HepG2 (cell line): ENCODE results near the gene PRSS53. TPM values are rescaled to one million over a fixed set of nuclear protein-coding genes. Genes with fewer than 3 reads are reported as not detected.

Experiments used
- ADNP ChIP-seq: sonication (generic); formaldehyde crosslinking; IDR thresholded peaks from 2 replicates; pipeline ENCODE4 v1.4.0; 2020; ENCODE audit warnings: missing genetic modification reagents
- FOXP4 ChIP-seq: sonication (generic); formaldehyde crosslinking; IDR thresholded peaks from 2 replicates; pipeline ENCODE4 v1.4.0; 2020; ENCODE audit warnings: missing genetic modification reagents
- HES4 ChIP-seq: sonication (generic); formaldehyde crosslinking; IDR thresholded peaks from 2 replicates; pipeline ENCODE4 v1.9.0; 2021; ENCODE audit warnings: mild to moderate bottlenecking, missing genetic modification reagents, borderline replicate concordance
- HNRNPL ChIP-seq: fragments of 200-400 bp; formaldehyde crosslinking; IDR thresholded peaks from 2 replicates; pipeline ENCODE4 v1.6.1; 2017; ENCODE audit warnings: mild to moderate bottlenecking, low read depth, low read length
- SPEN ChIP-seq: sonication (generic); formaldehyde crosslinking; IDR thresholded peaks from 2 replicates; pipeline ENCODE4 v1.5.1; 2020; ENCODE audit warnings: low read depth, mild to moderate bottlenecking, missing genetic modification reagents
- UBTF ChIP-seq: sonication (generic); formaldehyde crosslinking; IDR thresholded peaks from 2 replicates; pipeline ENCODE4 v1.4.0; 2020; ENCODE audit warnings: mild to moderate bottlenecking, missing genetic modification reagents
- ZBTB46 ChIP-seq: sonication (generic); formaldehyde crosslinking; IDR thresholded peaks from 2 replicates; pipeline ENCODE4 v1.4.0; 2020; ENCODE audit warnings: mild to moderate bottlenecking, missing genetic modification reagents, borderline replicate concordance
- ZMYM3 ChIP-seq: sonication (generic); formaldehyde crosslinking; IDR thresholded peaks from 2 replicates; pipeline ENCODE4 v1.5.1; 2020; ENCODE audit warnings: mild to moderate bottlenecking, missing genetic modification reagents
- ZNF232 ChIP-seq: sonication (generic); formaldehyde crosslinking; IDR thresholded peaks from 2 replicates; pipeline ENCODE4 v1.4.0; 2020; ENCODE audit warnings: missing genetic modification reagents, borderline replicate concordance
- ZNF256 ChIP-seq: sonication (generic); formaldehyde crosslinking; conservative IDR thresholded peaks from 2 replicates; pipeline ENCODE4 v1.4.0; 2020; ENCODE audit warnings: missing genetic modification reagents
- ZNF263 ChIP-seq: sonication (generic); formaldehyde crosslinking; IDR thresholded peaks from 2 replicates; pipeline ENCODE4 v1.4.0; 2020; ENCODE audit warnings: missing genetic modification reagents
- ZNF317 ChIP-seq: sonication (generic); formaldehyde crosslinking; IDR thresholded peaks from 2 replicates; pipeline ENCODE4 v1.5.0; 2020; ENCODE audit warnings: mild to moderate bottlenecking, missing genetic modification reagents
- ZNF333 ChIP-seq: sonication (generic); formaldehyde crosslinking; IDR thresholded peaks from 2 replicates; pipeline ENCODE4 v1.4.0; 2020; ENCODE audit warnings: mild to moderate bottlenecking, missing genetic modification reagents, borderline replicate concordance
- ZNF430 ChIP-seq: sonication (generic); formaldehyde crosslinking; IDR thresholded peaks from 2 replicates; pipeline ENCODE4 v1.9.0; 2021; ENCODE audit warnings: mild to moderate bottlenecking, missing genetic modification reagents
- ZNF556 ChIP-seq: sonication (generic); formaldehyde crosslinking; IDR thresholded peaks from 2 replicates; pipeline ENCODE4 v1.4.0; 2020; ENCODE audit warnings: mild to moderate bottlenecking, missing genetic modification reagents, borderline replicate concordance
- ZNF557 ChIP-seq: sonication (generic); formaldehyde crosslinking; IDR thresholded peaks from 2 replicates; pipeline ENCODE4 v1.4.0; 2020; ENCODE audit warnings: missing genetic modification reagents
- ZNF687 ChIP-seq: sonication (generic); formaldehyde crosslinking; IDR thresholded peaks from 2 replicates; pipeline ENCODE4 v1.5.1; 2020; ENCODE audit warnings: mild to moderate bottlenecking, missing genetic modification reagents, moderate library complexity
- polyA plus RNA-seq, 8 experiments: library from polyadenylated mRNA; depleted of rRNA in 3 of 8; stranded (reverse) in 7 of 8; unstranded in 1 of 8; fragments of >200 nt; fragmentation: Illumina TruSeq in 4 of 8; extraction: Trizol in 4 of 8; gene quantifications; 2 replicates each; pipeline versions ENCODE4 v1.2.1 to v1.2.3, GENCODE V29; 2011 to 2016; ENCODE audit warnings: low read depth in 4 of 8, missing spikeins in 1 of 8, mixed read lengths in 1 of 8; ENCODE audit not compliant: insufficient read depth in 1 of 8
- total RNA-seq, 5 experiments: library from RNA; depleted of rRNA; stranded (reverse); fragments of >200 nt; fragmentation: Illumina TruSeq; extraction: Trizol; gene quantifications; 2 replicates each; pipeline ENCODE4 v1.2.3, GENCODE V29; 2016; ENCODE audit warnings: low read depth in 1 of 5

The PRSS53 gene
- total and polyA plus RNA-seq, 2 of the 13 experiments (the other 11 are each of a cell fraction or from before 2014, with no cell fraction given): 2.2 to 7.4 TPM

GRCh38 chr16:31106509-31107464 lies 18.0 kb upstream of the PRSS53 start (continued):
- TF ChIP-seq UBTF (CRISPR knock-in tag) (no peak), ADNP (CRISPR knock-in tag) (0 out of 2 replicates have a peak, but pooled peaks have one; percentile 39), ZNF232 (CRISPR knock-in tag) (0 out of 2 replicates have a peak, but pooled peaks have one; percentile 19), ZNF263 (CRISPR knock-in tag) (0 out of 2 replicates have a peak, but pooled peaks have one; percentile 10), ZNF333 (CRISPR knock-in tag) (0 out of 2 replicates have a peak, but pooled peaks have one; percentile 50), ZNF256 (no peak), ZNF556 (no peak), ZNF687 (CRISPR knock-in tag) (peak; percentile 58; the same call in 1 of the 2 replicates), ZNF430 (CRISPR knock-in tag) (0 out of 2 replicates have a peak, but pooled peaks have one; percentile 32), ZNF317 (CRISPR knock-in tag) (0 out of 2 replicates have a peak, but pooled peaks have one; percentile 36), FOXP4 (CRISPR knock-in tag) (peak; percentile 31; the same call in 1 of the 2 replicates), HES4 (CRISPR knock-in tag) (0 out of 2 replicates have a peak, but pooled peaks have one; percentile 45), ZBTB46 (CRISPR knock-in tag) (0 out of 2 replicates have a peak, but pooled peaks have one; percentile 7), ZNF557 (CRISPR knock-in tag) (0 out of 2 replicates have a peak, but pooled peaks have one; percentile 49), HNRNPL (no peak), SPEN (no peak), ZMYM3 (CRISPR knock-in tag) (peak; percentile 62; the same call in 1 of the 2 replicates)
